Neural cell (in vitro differentiated cells): ENCODE data around the gene ZBTB24. TPM values are rescaled to one million over a fixed set of nuclear protein-coding genes. Genes with fewer than 3 reads are reported as not detected.

ENCODE experiments used
- H2AFZ ChIP-seq: fragments of 200-600, 300-800 bp; sonication (generic), shearing (Covaris generic); 2 replicates; pipeline ENCODE4 v1.6.0; 2014; ENCODE audit warnings: low read depth, mild to moderate bottlenecking, antibody characterized with exemption, low read length, moderate library complexity
- H3F3A ChIP-seq: fragments of 200-600 bp; shearing (Covaris generic); 2 replicates; pipeline ENCODE4 v1.6.1; 2016; ENCODE audit warnings: mild to moderate bottlenecking, moderate library complexity, mixed read lengths, antibody characterized with exemption, low read length; ENCODE audit not compliant: insufficient read depth, poor library complexity, severe bottlenecking
- H3K27ac ChIP-seq: fragments of 200-600, 300-800 bp; sonication (generic), shearing (Covaris generic); 2 replicates; pipeline ENCODE4 v1.5.1; 2014; ENCODE audit warnings: mild to moderate bottlenecking, low read length, moderate library complexity
- H3K27me3 ChIP-seq: fragments of 300-800, 200-600 bp; sonication (generic), shearing (Covaris generic); 2 replicates; pipeline ENCODE4 v1.6.0; 2014; ENCODE audit warnings: mild to moderate bottlenecking, low read depth, low read length, moderate library complexity; ENCODE audit not compliant: insufficient read depth
- H3K36me3 ChIP-seq: fragments of 300-800, 200-600 bp; sonication (generic), shearing (Covaris generic); 2 replicates; pipeline ENCODE4 v1.5.1; 2014; ENCODE audit warnings: mild to moderate bottlenecking, antibody characterized with exemption, low read length, moderate library complexity; ENCODE audit not compliant: insufficient read depth
- H3K4me2 ChIP-seq: fragments of 300-800, 200-600 bp; sonication (generic), shearing (Covaris generic); 2 replicates; pipeline ENCODE4 v1.6.0; 2014; ENCODE audit warnings: mild to moderate bottlenecking, low read length
- H3K4me3 ChIP-seq: fragments of 300-800, 200-600 bp; sonication (generic), shearing (Covaris generic); 2 replicates; pipeline ENCODE4 v1.5.1; 2014; ENCODE audit warnings: mild to moderate bottlenecking, low read length, moderate library complexity
- H3K79me2 ChIP-seq: fragments of 200-600 bp; shearing (Covaris generic); replicated peaks from 2 replicates; pipeline ENCODE4 v1.6.0; 2014; ENCODE audit warnings: mild to moderate bottlenecking, low read length, moderate library complexity; ENCODE audit not compliant: insufficient read depth
- H3K9ac ChIP-seq: fragments of 300-800, 200-600 bp; sonication (generic), shearing (Covaris generic); 2 replicates; pipeline ENCODE4 v1.6.1; 2016; ENCODE audit warnings: mild to moderate bottlenecking, low read length, mixed read lengths
- H3K9me2 ChIP-seq: fragments of 200-600 bp; shearing (Covaris generic); 2 replicates; pipeline ENCODE4 v1.6.1; 2016; ENCODE audit warnings: mild to moderate bottlenecking, low read length, mixed read lengths; ENCODE audit not compliant: insufficient read depth
- H3K9me3 ChIP-seq: fragments of 200-600, 300-800 bp; sonication (generic), shearing (Covaris generic); 2 replicates; pipeline ENCODE4 v1.6.1; 2016; ENCODE audit warnings: mild to moderate bottlenecking, mixed run types, low read length, moderate library complexity, mixed read lengths
- H4K20me1 ChIP-seq: fragments of 200-600 bp; shearing (Covaris generic); 2 replicates; pipeline ENCODE4 v1.6.1; 2016; ENCODE audit warnings: mild to moderate bottlenecking, mixed run types; ENCODE audit not compliant: insufficient read depth
- CTCF ChIP-seq: fragments of 450-650 bp; IDR thresholded peaks from 2 replicates; pipeline ENCODE4 v1.5.1; 2014; ENCODE audit warnings: antibody characterized with exemption, mild to moderate bottlenecking, moderate library complexity; ENCODE audit not compliant: poor library complexity, severe bottlenecking
- EP300 ChIP-seq: fragments of 450-650 bp; conservative IDR thresholded peaks from 2 replicates; pipeline ENCODE4 v1.6.1; 2014; ENCODE audit warnings: antibody characterized with exemption, mild to moderate bottlenecking, moderate library complexity; ENCODE audit not compliant: poor library complexity, severe bottlenecking
- EZH2 ChIP-seq: fragments of 200-600, 300-800 bp; shearing (Covaris generic), sonication (generic); IDR thresholded peaks from 2 replicates; pipeline ENCODE4 v1.6.1; 2014; ENCODE audit warnings: antibody characterized with exemption, low read length, borderline replicate concordance, mild to moderate bottlenecking; ENCODE audit not compliant: insufficient read depth, poor library complexity, severe bottlenecking
- MXI1 ChIP-seq: fragments of 450-650 bp; conservative IDR thresholded peaks from 2 replicates; pipeline ENCODE4 v1.6.1; 2014; ENCODE audit warnings: antibody characterized with exemption, mild to moderate bottlenecking; ENCODE audit not compliant: poor library complexity, severe bottlenecking
- POLR2AphosphoS5 ChIP-seq: IDR thresholded peaks from 2 replicates; pipeline ENCODE4 v1.6.1; 2012
- RAD21 ChIP-seq: fragments of 450-650 bp; conservative IDR thresholded peaks from 2 replicates; pipeline ENCODE4 v1.6.1; 2014; ENCODE audit warnings: antibody characterized with exemption, mild to moderate bottlenecking, moderate library complexity
- REST ChIP-seq: IDR thresholded peaks from 2 replicates; pipeline ENCODE4 v1.6.1; 2012; ENCODE audit warnings: borderline replicate concordance
- SMC3 ChIP-seq: fragments of 450-650 bp; conservative IDR thresholded peaks from 2 replicates; pipeline ENCODE4 v1.6.1; 2014; ENCODE audit warnings: antibody characterized with exemption, mild to moderate bottlenecking, moderate library complexity; ENCODE audit not compliant: poor library complexity
- TAF1 ChIP-seq: IDR thresholded peaks from 2 replicates; pipeline ENCODE4 v1.6.1; 2012; ENCODE audit warnings: low read depth
- polyA plus RNA-seq: library from polyadenylated mRNA; depleted of rRNA; stranded (reverse); fragments of >200 nt; gene quantifications from 2 replicates; pipeline ENCODE4 v1.2.3, GENCODE V29; 2014

Gene ZBTB24
- polyA plus RNA-seq, 1 donor from 2014 or later, result 6.0 TPM

GRCh38 chr6:109515781-109516409 lies 32.9 kb upstream of the ZBTB24 start:
- TF ChIP-seq REST, result no peak
- no peak for TF ChIP-seq MXI1
- TF ChIP-seq RAD21, result no peak
- TF ChIP-seq TAF1, result no peak
- TF ChIP-seq EP300, result no peak
- no peak for TF ChIP-seq CTCF
- TF ChIP-seq POLR2AphosphoS5, result no peak
- no peak for TF ChIP-seq SMC3
- TF ChIP-seq EZH2, result no peak
- Histone ChIP-seq H3K4me2 (no peak overlapping the region), H3K79me2 (no peaks in the 10 kb centered on the region), H3K9me2 (no peaks in the 10 kb centered on the region), H4K20me1 (no peaks in the 10 kb centered on the region), H3K9ac (no peak overlapping the region), H3K27ac (no peak overlapping the region), H2AFZ (no peak overlapping the region), H3K4me3 (no peak overlapping the region), H3K27me3 (no peaks in the 10 kb centered on the region), H3F3A (no peaks in the 10 kb centered on the region), H3K36me3 (no peaks in the 10 kb centered on the region), H3K9me3 (no peaks in the 10 kb centered on the region)

GRCh38 chr6:109514946-109515345 lies 31.9 kb upstream of the ZBTB24 start:
- H3K79me2 ChIP-seq, result no peaks in the 10 kb centered on the region
- H3K36me3 ChIP-seq, result no peaks in the 10 kb centered on the region
- H2AFZ ChIP-seq, result no peak overlapping the region
- no peaks in the 10 kb centered on the region for H3K9me2 ChIP-seq
- no peaks in the 10 kb centered on the region for H3K9me3 ChIP-seq
- H3K27me3 ChIP-seq, result no peaks in the 10 kb centered on the region
- no peak overlapping the region for H3K27ac ChIP-seq
- no peaks in the 10 kb centered on the region for H3F3A ChIP-seq
- H3K4me2 ChIP-seq, result no peak overlapping the region
- H3K4me3 ChIP-seq, result no peak overlapping the region
- H4K20me1 ChIP-seq, result no peaks in the 10 kb centered on the region
- TF ChIP-seq MXI1 (no peak), EZH2 (no peak), CTCF (no peak), EP300 (no peak), REST (no peak), SMC3 (no peak), POLR2AphosphoS5 (no peak), TAF1 (no peak), RAD21 (no peak)
- H3K9ac ChIP-seq, result no peak overlapping the region
